Spinal cord (tissue), 10 donors: Measurements from ENCODE around the gene VPS9D1. TPM values are rescaled to one million over a fixed set of nuclear protein-coding genes. Genes with fewer than 3 reads are reported as not detected.
A peak's percentile ranks its signal among the peaks of the same experiment; 100 is the strongest.

Experiments used
- DNase-seq, 6 donors: peaks; one replicate each; pipeline versions ENCODE4 v3.0.0 to v3.0.0-alpha.2; 2013 to 2015; ENCODE audit warnings: low spot score in 6 of 6, low read depth in 4 of 6
- H3K27ac ChIP-seq: one replicate; pipeline ENCODE4 v1.5.1; 2013; ENCODE audit warnings: low read depth, low read length, control low read depth
- H3K27me3 ChIP-seq: one replicate; pipeline ENCODE4 v1.6.1; 2013; ENCODE audit warnings: low read length; ENCODE audit not compliant: control insufficient read depth, insufficient read depth
- H3K36me3 ChIP-seq: one replicate; pipeline ENCODE4 v1.6.1; 2013; ENCODE audit warnings: low read length; ENCODE audit not compliant: control insufficient read depth, insufficient read depth
- H3K4me1 ChIP-seq: one replicate; pipeline ENCODE4 v1.6.1; 2013; ENCODE audit warnings: low read length; ENCODE audit not compliant: control insufficient read depth, insufficient read depth
- H3K4me3 ChIP-seq: one replicate; pipeline ENCODE4 v1.5.1; 2013; ENCODE audit warnings: low read depth, low read length, control low read depth
- H3K9me3 ChIP-seq: one replicate; pipeline ENCODE4 v1.6.1; 2013; ENCODE audit warnings: low read length; ENCODE audit not compliant: control insufficient read depth, insufficient read depth
- WGBS: methylation state at CpG from one replicate; pipeline ENCODE4 v1.1.5; 2013; ENCODE audit warnings: missing lambda C conversion rate; ENCODE audit not compliant: insufficient coverage; 5-methylcytosine and 5-hydroxymethylcytosine counted together
- polyA plus RNA-seq, 2 donors: library from polyadenylated mRNA; unstranded; fragments of 120-200 nt; gene quantifications; one replicate each; pipeline ENCODE4 v1.2.1, GENCODE V29; 2013; ENCODE audit not compliant: insufficient read length in 2 of 2
- total RNA-seq, 2 donors: library from RNA; depleted of rRNA in 1 of 2; stranded (reverse); fragments of 120-200 nt in 1 of 2; fragments of >200 nt in 1 of 2; gene quantifications; one replicate each; pipeline versions ENCODE4 v1.2.3 to v1.2.4, GENCODE V29; 2013 to 2014
- donor health status: healthy.

The VPS9D1 gene
- total and polyA plus RNA-seq, 4 donors, result 9.4 to 49.7 (median 26.5) TPM

DNA sequence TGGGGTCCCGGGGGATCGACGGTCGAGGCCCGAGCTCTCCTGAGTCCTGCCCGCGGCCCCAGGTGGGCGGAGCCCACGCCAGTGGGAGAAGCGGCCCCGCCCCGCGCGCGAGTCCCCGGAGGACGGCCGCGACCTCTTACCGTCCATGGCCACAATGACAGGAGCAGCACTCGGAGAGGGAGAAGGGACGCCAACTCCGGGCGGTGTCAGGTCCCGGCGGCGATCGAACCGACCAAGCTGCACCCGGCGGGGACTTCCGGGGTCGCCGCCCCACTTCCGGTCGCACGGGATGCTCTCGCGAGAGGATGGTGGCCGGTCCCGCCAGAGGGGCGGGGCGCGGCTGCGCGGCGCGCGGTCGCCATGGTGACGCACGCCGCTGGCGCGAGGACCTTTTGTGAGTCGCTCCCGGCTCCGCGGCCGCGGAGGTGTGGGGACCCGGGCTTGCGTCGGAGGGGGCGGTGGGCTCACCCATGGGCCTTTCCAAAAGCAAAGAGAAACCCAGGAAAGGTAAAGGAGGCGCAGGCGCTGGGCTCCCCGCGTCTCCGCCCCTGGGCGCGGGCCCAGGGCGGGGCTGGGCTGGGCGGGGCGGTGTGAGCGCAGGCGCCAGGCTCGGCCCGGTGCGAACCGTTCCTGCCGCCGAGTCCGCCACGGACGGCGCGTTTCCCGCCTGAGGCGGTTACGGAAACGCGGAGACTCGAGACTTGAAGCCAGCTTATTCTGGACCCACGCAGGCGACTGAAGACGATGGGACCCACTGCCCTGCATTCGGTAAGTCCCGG, 63.1 kb downstream of the VPS9D1 start, which contains the start of the genes CHMP1A and SPATA33:
Gene CHMP1A (minus strand): TSS at position 267 of the 779 bp plus-strand sequence. CDS start 120 bp downstream, at position 147.
Gene SPATA33 (plus strand): TSS at position 395 of the 779 bp plus-strand sequence. CDS start 76 bp downstream, at position 471.
- under 1% methylated on average over 99 of the region's 99 CpGs for WGBS
- Histone ChIP-seq H3K27ac (no peak within 1 kb of the TSS), H3K4me1 (peaks cover 26% of the 10 kb centered on the region)

More for the DNA sequence above, 63.1 kb downstream of the VPS9D1 start, which contains the start of the genes CHMP1A and SPATA33:
- peak within 1 kb of the TSS; percentile 72 for H3K4me3 ChIP-seq
- no peaks in the 10 kb centered on the region for H3K9me3 ChIP-seq
- peaks cover 41% of the 10 kb centered on the region for H3K36me3 ChIP-seq
- peak; percentile 78 to 97 (median 86) for DNase-seq
- no peaks in the 10 kb centered on the region for H3K27me3 ChIP-seq

Other genes starting within 250 kb of the VPS9D1 start
- 10 to 100 TPM; 38.2 to 53.4 TPM for gene ANKRD11, start 230.3 kb downstream of the VPS9D1 start, total RNA-seq
- 100 to 1,000 TPM in 1 of 2 donors, 10 to 100 TPM in 1; 93.6 to 104 TPM for gene ANKRD11, start 230.3 kb downstream of the VPS9D1 start, polyA plus RNA-seq
- gene SPG7, start 212.5 kb downstream of the VPS9D1 start, total RNA-seq, result 100 to 1,000 TPM in 1 of 2 donors, 10 to 100 TPM in 1; 81.4 to 134 TPM
- 100 to 1,000 TPM in 1 of 2 donors, 10 to 100 TPM in 1; 92.0 to 150 TPM for gene SPG7, start 212.5 kb downstream of the VPS9D1 start, polyA plus RNA-seq
- 1,000 to 10,000 TPM; 1,019 to 2,411 TPM for gene RPL13, start 160.2 kb downstream of the VPS9D1 start, total RNA-seq
- 1,000 to 10,000 TPM; 1,884 to 1,957 TPM for gene RPL13, start 160.2 kb downstream of the VPS9D1 start, polyA plus RNA-seq
- 10 to 100 TPM in 1 of 2 donors, 1 to 10 TPM in 1; 9.9 to 20.9 TPM for gene CPNE7, start 145.1 kb downstream of the VPS9D1 start, total RNA-seq
- 10 to 100 TPM; 37.5 to 49.2 TPM for gene CPNE7, start 145.1 kb downstream of the VPS9D1 start, polyA plus RNA-seq
- gene DPEP1, start 107.3 kb downstream of the VPS9D1 start, total RNA-seq, result 1 to 10 TPM in 1 of 2 donors, under 1 TPM in 1; 0.99 to 3.3 TPM
- gene DPEP1, start 107.3 kb downstream of the VPS9D1 start, polyA plus RNA-seq, result 1 to 10 TPM; 6.9 to 9.8 TPM
- 10 to 100 TPM; 48.0 to 63.1 TPM for gene CHMP1A, start 63.2 kb downstream of the VPS9D1 start, total RNA-seq
- 100 to 1,000 TPM; 106 to 114 TPM for gene CHMP1A, start 63.2 kb downstream of the VPS9D1 start, polyA plus RNA-seq
- gene SPATA33, start 63.1 kb downstream of the VPS9D1 start, total RNA-seq, result 10 to 100 TPM in 1 of 2 donors, 1 to 10 TPM in 1; 5.7 to 16.3 TPM
- gene SPATA33, start 63.1 kb downstream of the VPS9D1 start, polyA plus RNA-seq, result 10 to 100 TPM; 24.2 to 25.4 TPM
- gene CDK10, start 34.2 kb downstream of the VPS9D1 start, total RNA-seq, result 10 to 100 TPM; 34.7 to 64.1 TPM
- gene CDK10, start 34.2 kb downstream of the VPS9D1 start, polyA plus RNA-seq, result 100 to 1,000 TPM; 101 to 115 TPM
- 1 to 10 TPM; 8.7 to 9.7 TPM for gene SPATA2L, start 19.2 kb downstream of the VPS9D1 start, total RNA-seq
- 10 to 100 TPM; 14.0 to 15.3 TPM for gene SPATA2L, start 19.2 kb downstream of the VPS9D1 start, polyA plus RNA-seq
- 10 to 100 TPM; 24.4 to 35.3 TPM for gene ZNF276, start 639 bp upstream of the VPS9D1 start, total RNA-seq
- gene ZNF276, start 639 bp upstream of the VPS9D1 start, polyA plus RNA-seq, result 10 to 100 TPM; 48.7 to 61.3 TPM
- 10 to 100 TPM in 1 of 2 donors, 1 to 10 TPM in 1; 9.3 to 11.5 TPM for gene FANCA, start 95.7 kb upstream of the VPS9D1 start, total RNA-seq
- 10 to 100 TPM; 17.0 to 32.5 TPM for gene FANCA, start 95.7 kb upstream of the VPS9D1 start, polyA plus RNA-seq
- gene SPIRE2, start 107.6 kb upstream of the VPS9D1 start, total RNA-seq, result 10 to 100 TPM; 12.3 to 14.1 TPM
- 10 to 100 TPM; 40.3 to 51.3 TPM for gene SPIRE2, start 107.6 kb upstream of the VPS9D1 start, polyA plus RNA-seq
- 100 to 1,000 TPM; 114 to 169 TPM for gene TCF25, start 152.7 kb upstream of the VPS9D1 start, total RNA-seq
- 100 to 1,000 TPM; 181 to 240 TPM for gene TCF25, start 152.7 kb upstream of the VPS9D1 start, polyA plus RNA-seq
- 1 to 10 TPM; 2.2 to 3.4 TPM for gene MC1R, start 198.0 kb upstream of the VPS9D1 start, total RNA-seq
- 10 to 100 TPM in 1 of 2 donors, 1 to 10 TPM in 1; 6.3 to 13.3 TPM for gene MC1R, start 198.0 kb upstream of the VPS9D1 start, polyA plus RNA-seq
- gene TUBB3, start 202.4 kb upstream of the VPS9D1 start, total RNA-seq, result 100 to 1,000 TPM; 309 to 607 TPM
- 1,000 to 10,000 TPM; 1,077 to 1,105 TPM for gene TUBB3, start 202.4 kb upstream of the VPS9D1 start, polyA plus RNA-seq
- 10 to 100 TPM; 65.6 to 69.2 TPM for gene DEF8, start 227.9 kb upstream of the VPS9D1 start, total RNA-seq
- gene DEF8, start 227.9 kb upstream of the VPS9D1 start, polyA plus RNA-seq, result 100 to 1,000 TPM; 104 to 125 TPM